ENCODE data around the gene PIK3C2G. TPM values are rescaled to one million over a fixed set of nuclear protein-coding genes. Genes with fewer than 3 reads are reported as not detected.

The PIK3C2G gene
- total and polyA plus RNA-seq, 2 of the 4 experiments (the other 2 are of a cell fraction): not detected

DNA sequence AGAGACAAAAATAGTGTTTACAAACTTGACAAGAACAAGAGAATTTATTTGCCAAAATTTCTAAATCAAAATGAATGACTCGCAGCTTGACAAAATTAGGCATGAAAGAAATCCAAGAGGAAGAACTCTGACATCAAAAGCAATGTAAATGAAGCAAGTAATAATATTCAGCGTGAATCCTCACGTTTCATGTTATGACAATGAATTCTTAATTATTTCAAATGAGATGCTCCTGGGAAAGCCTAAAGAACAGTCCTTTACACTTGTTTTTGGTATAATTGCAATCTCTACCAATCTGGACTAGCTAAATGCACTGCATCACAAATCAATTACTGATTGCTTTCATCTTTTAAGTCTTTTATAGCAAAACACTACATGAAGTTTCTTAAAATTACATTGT is 29.1 kb downstream of the PIK3C2G start:
- Histone ChIP-seq H3K4me1 (ENCODE audit: control insufficient read depth, insufficient read depth, low read length) (no peaks in the 10 kb centered on the region), H3K4me2 (ENCODE audit: low read depth, low read length) (no peak overlapping the region), H3K27me3 (ENCODE audit: control insufficient read depth, insufficient read depth, low read length) (no peaks in the 10 kb centered on the region), H3K27ac (ENCODE audit: insufficient read depth, low read length) (no peak overlapping the region), H3K9me1 (ENCODE audit: insufficient read depth, low read length) (no peaks in the 10 kb centered on the region), H3K9me3 (ENCODE audit: control insufficient read depth, insufficient read depth, low read length) (no peaks in the 10 kb centered on the region), H2BK20ac (ENCODE audit: low read depth, low read length) (no peak overlapping the region), H2AK5ac (ENCODE audit: low read depth, low read length) (no peak overlapping the region), H3K9ac (ENCODE audit: low read depth, low read length) (no peak overlapping the region), H3K79me1 (ENCODE audit: low read depth in 1 of 2, low read length in 2 of 2) (no peaks in the 10 kb centered on the region), H3K56ac (ENCODE audit: extremely low read depth, insufficient read depth, low read length) (no peak overlapping the region), H3K14ac (replicated peaks; ENCODE audit: low read depth, low read length) (no peak overlapping the region), H3K4me3 (ENCODE audit: insufficient read depth, low read depth, low read length) (no peak overlapping the region), H2AK9ac (replicated peaks; ENCODE audit: low read depth, low read length, poor library complexity) (no peak overlapping the region), H3K4ac (ENCODE audit: low read depth, low read length) (no peak overlapping the region), H4K20me1 (ENCODE audit: insufficient read depth, low read length) (no peaks in the 10 kb centered on the region), H4K5ac (ENCODE audit: low read depth, low read length) (no peak overlapping the region), H2BK120ac (ENCODE audit: low read depth, low read length) (no peak overlapping the region), H2BK5ac (ENCODE audit: low read depth, low read length, poor library complexity, severe bottlenecking) (no peak overlapping the region), H4K91ac (ENCODE audit: insufficient read depth, low read depth, low read length) (no peak overlapping the region), H3K36me3 (ENCODE audit: control insufficient read depth, insufficient read depth, low read length) (no peaks in the 10 kb centered on the region), H2BK15ac (ENCODE audit: low read depth, low read length) (no peak overlapping the region), H3K18ac (ENCODE audit: low read depth, low read length) (no peak overlapping the region), H4K8ac (ENCODE audit: low read depth in 2 of 2, low read length in 2 of 2) (no peak overlapping the region), H3K23ac (ENCODE audit: low read depth, low read length) (no peak overlapping the region), H2AFZ (replicated peaks; ENCODE audit: low read length, poor library complexity) (no peak overlapping the region)
- ChIA-PET POLR2A (ENCODE audit: unreplicated experiment) (no interaction called here), CTCF (interaction anchor here (0.5 to 1.2 kb wide), 4 partner anchors 29 to 734 kb away, joined by 3 to 5 read pairs (median 4); no protein-coding TSS in a partner anchor)
- WGBS, 2 experiments (ENCODE audit: extremely low coverage in 2 of 2, insufficient read length in 1 of 2): no CpG with 5 or more reads among the region's 3 CpGs
- intact Hi-C loops (cut with micrococcal nuclease): no loop called here
- dilution Hi-C loops (cut with HindIII; ENCODE audit: low sequenced_read_pairs, unreplicated experiment): no loop called here
- ATAC-seq (ENCODE audit: low read depth) (no peak), DNase-seq (no peak)
- BruUV-seq (replicated peaks): no TSS peak
- in situ Hi-C loops (cut with MboI; ENCODE audit: low sequenced_read_pairs): no loop called here
- TF ChIP-seq CHD1 (IDR thresholded peaks at IDR 0.05; ENCODE audit: low read depth, low read length) (no peak), SMC3 (IDR thresholded peaks at IDR 0.05; ENCODE audit: low read depth, low read length) (no peak), MXI1 (IDR thresholded peaks at IDR 0.05; ENCODE audit: borderline replicate concordance, low read depth, low read length) (no peak), MAFK (IDR thresholded peaks at IDR 0.05; ENCODE audit: low read depth, low read length) (no peak), MAZ (IDR thresholded peaks at IDR 0.05; ENCODE audit: borderline replicate concordance, low read depth, low read length) (no peak), POLR2A (IDR thresholded peaks at IDR 0.05; ENCODE audit: low read depth, low read length) (no peak), BHLHE40 (IDR thresholded peaks at IDR 0.05; ENCODE audit: low read depth, low read length) (no peak), FOS (IDR thresholded peaks at IDR 0.05; ENCODE audit: low read depth, low read length) (no peak)
- TF ChIP-seq, protein P1, sequence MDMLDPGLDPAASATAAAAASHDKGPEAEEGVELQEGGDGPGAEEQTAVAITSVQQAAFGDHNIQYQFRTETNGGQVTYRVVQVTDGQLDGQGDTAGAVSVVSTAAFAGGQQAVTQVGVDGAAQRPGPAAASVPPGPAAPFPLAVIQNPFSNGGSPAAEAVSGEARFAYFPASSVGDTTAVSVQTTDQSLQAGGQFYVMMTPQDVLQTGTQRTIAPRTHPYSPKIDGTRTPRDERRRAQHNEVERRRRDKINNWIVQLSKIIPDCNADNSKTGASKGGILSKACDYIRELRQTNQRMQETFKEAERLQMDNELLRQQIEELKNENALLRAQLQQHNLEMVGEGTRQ (IDR thresholded peaks at IDR 0.05; ENCODE audit: low read depth, low read length): no peak
- TF ChIP-seq, protein P2, sequence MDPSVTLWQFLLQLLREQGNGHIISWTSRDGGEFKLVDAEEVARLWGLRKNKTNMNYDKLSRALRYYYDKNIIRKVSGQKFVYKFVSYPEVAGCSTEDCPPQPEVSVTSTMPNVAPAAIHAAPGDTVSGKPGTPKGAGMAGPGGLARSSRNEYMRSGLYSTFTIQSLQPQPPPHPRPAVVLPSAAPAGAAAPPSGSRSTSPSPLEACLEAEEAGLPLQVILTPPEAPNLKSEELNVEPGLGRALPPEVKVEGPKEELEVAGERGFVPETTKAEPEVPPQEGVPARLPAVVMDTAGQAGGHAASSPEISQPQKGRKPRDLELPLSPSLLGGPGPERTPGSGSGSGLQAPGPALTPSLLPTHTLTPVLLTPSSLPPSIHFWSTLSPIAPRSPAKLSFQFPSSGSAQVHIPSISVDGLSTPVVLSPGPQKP (IDR thresholded peaks at IDR 0.05; ENCODE audit: borderline replicate concordance, low read depth, low read length): no peak

All from IMR-90 (cell line).